Measurements from ENCODE around the gene SUN1. TPM values are rescaled to one million over a fixed set of nuclear protein-coding genes. Genes with fewer than 3 reads are reported as not detected.

The SUN1 gene
- total RNA-seq, 2 experiments from 2014 or later, result 41.4 to 46.3 TPM

DNA sequence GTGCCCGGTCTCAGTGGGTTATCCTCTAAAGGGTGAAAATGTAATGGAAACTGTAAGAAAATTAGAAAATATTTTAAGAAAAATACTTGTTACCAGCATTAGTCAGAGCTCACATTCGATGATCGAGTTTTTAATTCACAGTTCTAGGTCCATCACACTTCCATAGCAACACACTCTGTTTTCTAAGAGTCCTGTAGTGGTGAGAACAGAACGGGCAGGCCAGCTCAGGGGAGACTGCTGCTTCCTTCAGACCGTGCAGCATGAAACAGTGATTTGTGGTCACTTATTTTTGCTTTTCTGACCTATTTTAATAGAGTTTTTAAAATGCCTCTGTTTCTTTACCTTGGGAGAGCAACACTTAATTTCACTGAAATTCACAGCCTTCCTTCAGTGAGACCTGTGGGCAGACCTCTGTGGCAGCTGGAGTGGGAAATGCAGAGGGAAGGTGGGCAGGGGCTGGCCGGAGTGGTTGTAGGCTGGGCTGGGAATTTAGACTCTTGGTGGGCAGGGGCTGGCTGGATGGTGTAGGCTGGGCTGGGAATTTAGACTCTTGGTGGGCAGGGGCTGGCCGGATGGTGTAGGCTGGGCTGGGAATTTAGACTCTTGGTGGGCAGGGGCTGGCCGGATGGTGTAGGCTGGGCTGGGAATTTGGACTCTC is 1.5 kb downstream of the SUN1 start:
- ATAC-seq (no peak), DNase-seq (no peak)
- no peak overlapping the region for H3K4me3 Mint-ChIP-seq
- H3K27ac Mint-ChIP-seq, result no peak overlapping the region
- CTCF ChIA-PET, result interaction anchor here (1.0 to 2.6 kb wide), 6 partner anchors 12 to 159 kb away, joined by 3 to 12 read pairs (median 4); no protein-coding TSS in a partner anchor
- H3K27me3 Mint-ChIP-seq, result no peaks in the 10 kb centered on the region
- no peaks in the 10 kb centered on the region for H3K9me3 Mint-ChIP-seq (ENCODE audit: low read depth)
- peaks cover 5% of the 10 kb centered on the region for H3K36me3 Mint-ChIP-seq
- peaks cover 29% of the 10 kb centered on the region for H3K4me1 Mint-ChIP-seq

DNA sequence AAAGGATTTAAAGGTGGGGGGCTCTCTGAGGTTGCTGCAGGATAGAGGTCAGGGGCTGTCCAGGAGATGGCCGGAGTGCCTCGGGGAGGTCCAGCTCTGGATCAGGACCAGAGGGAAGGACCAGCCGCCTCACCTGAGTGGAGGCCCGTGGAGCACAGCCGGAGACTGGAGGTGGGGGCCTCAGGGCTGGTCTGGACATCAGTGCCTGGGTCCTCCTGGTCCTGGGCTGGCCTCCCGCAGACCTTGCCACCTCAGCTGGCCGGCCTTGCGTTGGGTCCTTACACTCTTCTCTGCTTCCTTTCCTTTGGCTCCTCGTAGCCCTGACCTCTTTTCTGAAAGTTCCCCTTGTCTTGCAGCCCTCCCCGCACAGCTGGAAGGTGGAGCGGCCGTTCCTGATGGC is 2.0 kb downstream of the SUN1 start:
- H3K27me3 Mint-ChIP-seq, result no peaks in the 10 kb centered on the region
- no peak overlapping the region for H3K4me3 Mint-ChIP-seq
- CTCF ChIA-PET, result interaction anchor here (1.6 kb wide), 1 partner anchor 159 kb away, joined by 3 read pairs; no protein-coding TSS in a partner anchor
- no peak for DNase-seq
- H3K4me1 Mint-ChIP-seq, result peaks cover 29% of the 10 kb centered on the region
- H3K27ac Mint-ChIP-seq, result no peak overlapping the region
- H3K9me3 Mint-ChIP-seq (ENCODE audit: low read depth), result no peaks in the 10 kb centered on the region
- no peak for ATAC-seq
- peaks cover 7% of the 10 kb centered on the region for H3K36me3 Mint-ChIP-seq

DNA sequence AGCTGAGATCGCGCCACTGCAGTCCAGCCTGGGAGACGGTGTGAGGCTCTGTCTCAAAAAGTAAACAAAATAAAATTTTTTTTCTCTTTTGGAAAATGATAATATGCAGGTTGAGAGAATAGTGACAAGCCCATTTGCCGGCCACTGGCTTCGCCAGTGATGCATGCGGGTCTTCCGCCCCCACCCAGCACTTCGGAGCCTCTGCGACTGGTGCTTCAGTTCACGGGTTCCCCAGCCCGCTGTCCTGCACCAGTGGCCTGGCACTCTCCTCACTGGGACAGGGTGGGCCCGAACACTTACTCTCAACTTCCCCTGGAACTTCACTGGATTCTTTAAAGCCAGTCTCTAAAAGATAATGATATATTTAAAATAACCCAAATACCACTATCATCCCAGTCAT is 2.7 kb downstream of the SUN1 start:
- Mint-ChIP-seq H3K36me3 (peaks cover 10% of the 10 kb centered on the region), H3K4me3 (no peak overlapping the region), H3K27ac (no peak overlapping the region), H3K9me3 (ENCODE audit: low read depth) (no peaks in the 10 kb centered on the region), H3K4me1 (peaks cover 29% of the 10 kb centered on the region), H3K27me3 (no peaks in the 10 kb centered on the region)
- ATAC-seq (no peak), DNase-seq (no peak)
- CTCF ChIA-PET, result no interaction called here

DNA sequence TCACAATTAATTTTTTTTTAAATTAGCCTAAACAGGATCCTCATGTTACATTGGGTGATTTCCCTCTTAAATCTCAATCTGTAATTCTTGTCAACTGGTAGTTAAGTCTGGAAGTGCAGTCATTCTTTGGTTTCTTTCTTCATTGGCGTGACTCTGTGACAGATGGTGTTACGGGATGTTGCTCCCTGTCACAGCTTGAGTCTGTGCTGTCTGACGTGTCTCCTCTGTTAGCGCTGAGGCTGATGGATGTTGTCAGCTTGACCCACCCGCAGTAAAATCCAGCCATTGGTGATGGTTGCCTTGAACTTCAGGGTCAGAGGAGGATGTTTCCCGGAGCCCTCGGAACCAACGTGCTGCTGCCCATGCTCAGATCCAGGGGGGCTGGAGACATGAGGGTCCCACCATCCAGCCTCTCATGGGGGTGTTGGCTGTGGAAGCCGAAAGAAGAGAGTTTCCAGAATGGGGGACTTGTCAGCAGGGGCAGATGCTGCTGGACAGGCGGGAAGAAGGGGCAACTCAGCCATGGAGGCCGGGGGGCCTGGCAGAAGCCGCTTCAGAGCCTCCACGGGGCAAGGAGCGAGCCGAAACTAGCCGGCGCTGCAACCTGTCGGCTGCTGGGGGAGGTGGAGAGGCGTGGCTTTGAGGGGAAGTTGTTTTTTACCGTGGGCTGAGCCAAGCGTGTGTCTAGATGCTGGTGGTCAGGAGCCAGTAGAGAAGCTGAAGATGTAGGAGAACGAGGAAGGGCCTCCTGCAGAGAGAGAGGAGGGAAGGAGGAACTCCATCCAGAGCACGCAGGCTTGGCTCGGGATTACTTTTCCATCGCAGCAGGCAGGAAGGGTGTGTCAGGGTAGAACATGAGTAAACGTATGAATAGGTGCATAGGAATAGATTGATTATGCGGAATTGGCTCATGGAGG is 3.5 kb downstream of the SUN1 start:
- no peak for DNase-seq
- CTCF ChIA-PET, result interaction anchor here (0.9 kb wide), 1 partner anchor 40 kb away, joined by 5 read pairs; the partner anchor contains the start of gene GET4
- Mint-ChIP-seq H3K36me3 (peaks cover 10% of the 10 kb centered on the region), H3K4me3 (no peak overlapping the region), H3K27me3 (no peaks in the 10 kb centered on the region), H3K27ac (no peak overlapping the region), H3K4me1 (peaks cover 23% of the 10 kb centered on the region), H3K9me3 (ENCODE audit: low read depth) (no peaks in the 10 kb centered on the region)
- ATAC-seq, result no peak

DNA sequence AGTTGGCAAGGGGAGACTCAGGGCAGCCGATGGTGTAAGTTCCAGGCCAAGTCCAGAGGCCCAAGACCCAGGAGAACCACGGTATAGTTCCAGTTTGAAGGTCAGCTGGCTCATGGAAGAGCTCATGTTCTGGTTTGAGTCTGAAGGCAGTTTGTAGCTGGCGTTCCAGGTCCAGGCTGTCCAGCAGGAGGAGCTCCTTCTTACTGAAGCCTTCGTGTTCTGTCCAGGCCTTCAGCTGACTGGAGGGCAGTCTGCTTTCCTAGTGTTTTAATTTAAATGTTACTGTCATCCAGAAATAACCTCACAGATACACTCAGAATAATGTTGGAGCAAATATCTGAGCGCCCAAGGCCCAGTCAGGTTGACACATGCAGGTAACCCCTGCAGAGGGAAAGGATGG is 4.2 kb downstream of the SUN1 start:
- CTCF ChIA-PET, result interaction anchor here (0.9 kb wide), 1 partner anchor 39 kb away, joined by 5 read pairs; the partner anchor contains the start of gene GET4
- Mint-ChIP-seq H3K9me3 (ENCODE audit: low read depth) (no peaks in the 10 kb centered on the region), H3K4me1 (peaks cover 18% of the 10 kb centered on the region), H3K27ac (no peak overlapping the region), H3K4me3 (no peak overlapping the region), H3K36me3 (peaks cover 10% of the 10 kb centered on the region), H3K27me3 (no peaks in the 10 kb centered on the region)
- no peak for DNase-seq
- no peak for ATAC-seq

DNA sequence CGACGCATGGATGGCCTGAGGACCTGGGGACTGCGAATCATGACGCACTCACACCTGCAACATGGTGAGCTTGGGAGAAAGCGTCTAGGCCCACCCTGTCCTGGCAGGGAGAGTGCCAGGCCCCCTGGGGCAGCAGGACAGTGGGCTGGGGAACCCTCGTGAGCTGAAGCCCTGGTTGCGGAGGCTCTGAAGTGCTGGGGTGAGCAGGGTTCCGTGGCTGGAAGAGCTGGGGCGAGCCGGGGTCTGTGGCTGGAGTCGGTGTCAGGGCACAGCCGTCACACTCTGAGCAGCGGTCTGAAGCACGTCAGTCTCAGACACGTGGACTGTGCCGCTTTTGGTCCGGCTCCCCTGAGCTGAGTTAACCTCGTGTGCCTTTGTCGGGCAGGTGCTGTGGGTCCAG is 4.7 kb downstream of the SUN1 start:
- no peak overlapping the region for H3K27ac Mint-ChIP-seq
- peaks cover 12% of the 10 kb centered on the region for H3K4me1 Mint-ChIP-seq
- ATAC-seq (no peak), DNase-seq (no peak)
- H3K27me3 Mint-ChIP-seq, result no peaks in the 10 kb centered on the region
- H3K9me3 Mint-ChIP-seq (ENCODE audit: low read depth), result no peaks in the 10 kb centered on the region
- H3K4me3 Mint-ChIP-seq, result no peak overlapping the region
- peaks cover 11% of the 10 kb centered on the region for H3K36me3 Mint-ChIP-seq
- CTCF ChIA-PET, result no interaction called here

DNA sequence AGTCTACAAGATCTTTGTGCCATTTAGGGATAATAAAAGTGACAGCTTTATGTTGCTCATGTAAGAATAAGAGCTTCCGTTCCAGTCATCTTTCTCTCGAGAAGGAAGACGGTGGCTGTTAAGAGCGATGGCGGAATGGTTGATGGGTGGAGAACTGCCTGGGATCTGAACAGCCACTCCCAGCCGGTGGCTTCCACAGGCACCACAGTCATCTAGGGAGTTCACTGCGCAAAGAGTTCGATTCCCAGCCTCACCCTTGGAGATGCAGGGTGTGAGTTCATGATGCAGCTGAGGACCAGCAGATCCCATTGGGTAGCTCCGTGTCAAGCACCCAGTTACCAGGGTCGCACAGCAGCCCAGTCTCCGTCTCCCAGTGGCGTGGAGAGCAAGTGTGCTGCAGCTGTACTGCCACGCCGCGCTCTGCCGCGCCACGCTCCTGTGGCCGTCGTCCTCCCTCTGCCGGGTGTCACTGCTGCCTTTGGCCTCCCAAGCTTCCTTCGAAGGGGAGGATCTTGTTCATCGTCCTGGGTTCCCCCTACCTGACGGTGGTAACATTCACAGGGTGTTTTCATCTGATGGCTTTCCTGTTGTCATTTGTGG is 7.8 kb downstream of the SUN1 start:
- H3K36me3 Mint-ChIP-seq, result peaks cover 8% of the 10 kb centered on the region
- no peak overlapping the region for H3K27ac Mint-ChIP-seq
- no peaks in the 10 kb centered on the region for H3K27me3 Mint-ChIP-seq
- no peaks in the 10 kb centered on the region for H3K4me1 Mint-ChIP-seq
- DNase-seq (no peak), ATAC-seq (no peak)
- CTCF ChIA-PET, result no interaction called here
- no peak overlapping the region for H3K4me3 Mint-ChIP-seq
- H3K9me3 Mint-ChIP-seq (ENCODE audit: low read depth), result no peaks in the 10 kb centered on the region

DNA sequence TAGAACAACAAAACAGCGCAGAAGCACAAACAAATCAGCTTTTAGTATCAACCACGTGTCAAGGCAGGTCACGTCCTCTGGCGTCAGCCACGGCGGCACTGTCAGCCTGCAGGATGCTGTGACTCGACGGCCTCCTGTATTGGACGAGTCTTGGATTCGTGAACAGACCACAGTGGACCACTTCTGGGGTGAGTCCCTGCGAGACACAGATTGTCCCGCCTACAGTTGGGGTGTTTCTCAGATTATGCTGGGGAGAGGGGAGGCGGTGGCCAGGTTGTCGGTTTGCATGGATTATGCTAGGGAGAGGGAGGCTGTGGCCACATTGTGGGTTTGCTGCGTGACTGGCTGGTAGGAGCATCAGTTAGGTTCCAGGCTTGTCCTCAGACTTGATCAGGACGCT is 9.7 kb downstream of the SUN1 start:
- Mint-ChIP-seq H3K27ac (no peak overlapping the region), H3K9me3 (ENCODE audit: low read depth) (no peaks in the 10 kb centered on the region), H3K36me3 (peaks cover 12% of the 10 kb centered on the region), H3K4me1 (no peaks in the 10 kb centered on the region), H3K4me3 (no peak overlapping the region), H3K27me3 (no peaks in the 10 kb centered on the region)
- ATAC-seq (no peak), DNase-seq (no peak)
- CTCF ChIA-PET, result interaction anchor here (1.0 to 1.2 kb wide), 2 partner anchors 24 to 33 kb away, joined by 3 read pairs; no protein-coding TSS in a partner anchor

DNA sequence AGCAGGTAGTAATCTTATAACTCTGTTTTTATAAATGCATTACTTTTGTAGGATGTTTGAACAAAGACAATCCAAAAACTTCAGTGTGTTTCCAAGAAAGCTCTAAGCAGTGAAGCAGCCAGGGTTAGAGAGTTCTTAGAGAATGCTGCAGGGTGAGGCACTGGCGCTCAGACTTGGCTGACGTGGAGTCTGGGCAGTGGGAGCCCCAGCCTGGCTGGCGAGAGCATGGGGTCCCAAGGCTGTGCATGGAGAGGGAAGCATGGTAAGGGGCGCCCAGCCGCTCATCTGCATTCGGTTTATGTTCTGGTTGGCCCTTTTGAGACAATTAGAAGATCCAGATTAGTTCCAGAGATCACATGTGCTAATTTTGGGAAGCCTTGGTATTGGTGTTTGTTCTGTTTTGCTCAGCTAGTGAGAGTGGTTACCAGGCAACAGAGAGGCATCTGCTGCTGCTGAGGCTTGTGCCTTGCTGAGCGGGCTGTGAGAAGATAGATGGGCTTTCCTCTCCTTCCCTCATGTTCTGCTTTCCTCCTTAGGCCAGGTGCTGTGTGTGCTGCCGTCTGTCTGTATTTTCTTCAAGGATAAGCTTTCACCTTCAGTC is 10.3 kb downstream of the SUN1 start:
- Mint-ChIP-seq H3K27me3 (no peaks in the 10 kb centered on the region), H3K9me3 (ENCODE audit: low read depth) (no peaks in the 10 kb centered on the region), H3K4me3 (no peak overlapping the region), H3K4me1 (no peaks in the 10 kb centered on the region), H3K27ac (no peak overlapping the region), H3K36me3 (peaks cover 12% of the 10 kb centered on the region)
- CTCF ChIA-PET, result interaction anchor here (1.2 kb wide), 1 partner anchor 33 kb away, joined by 3 read pairs; no protein-coding TSS in a partner anchor
- DNase-seq (no peak), ATAC-seq (no peak)

DNA sequence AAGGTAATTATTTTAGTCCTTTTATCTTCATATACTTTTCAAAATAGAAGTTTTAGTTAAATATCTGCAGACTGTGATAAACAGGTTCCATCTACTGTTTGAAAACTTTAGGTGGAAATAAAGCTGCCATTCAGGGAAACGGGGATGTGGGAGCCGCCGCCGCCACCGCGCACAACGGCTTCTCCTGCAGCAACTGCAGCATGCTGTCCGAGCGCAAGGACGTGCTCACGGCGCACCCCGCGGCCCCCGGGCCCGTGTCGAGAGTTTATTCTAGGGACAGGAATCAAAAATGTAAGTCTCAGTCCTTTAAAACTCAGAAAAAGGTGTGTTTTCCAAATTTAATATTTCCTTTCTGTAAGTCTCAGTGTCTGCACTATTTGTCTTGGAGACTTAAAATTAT is 11.0 kb downstream of the SUN1 start:
- H3K27ac Mint-ChIP-seq, result no peak overlapping the region
- DNase-seq, result no peak
- no peaks in the 10 kb centered on the region for H3K27me3 Mint-ChIP-seq
- CTCF ChIA-PET, result interaction anchor here (1.2 kb wide), 1 partner anchor 32 kb away, joined by 3 read pairs; no protein-coding TSS in a partner anchor
- H3K4me3 Mint-ChIP-seq, result no peak overlapping the region
- H3K4me1 Mint-ChIP-seq, result no peaks in the 10 kb centered on the region
- ATAC-seq, result no peak
- H3K36me3 Mint-ChIP-seq, result peaks cover 13% of the 10 kb centered on the region
- H3K9me3 Mint-ChIP-seq (ENCODE audit: low read depth), result no peaks in the 10 kb centered on the region

DNA sequence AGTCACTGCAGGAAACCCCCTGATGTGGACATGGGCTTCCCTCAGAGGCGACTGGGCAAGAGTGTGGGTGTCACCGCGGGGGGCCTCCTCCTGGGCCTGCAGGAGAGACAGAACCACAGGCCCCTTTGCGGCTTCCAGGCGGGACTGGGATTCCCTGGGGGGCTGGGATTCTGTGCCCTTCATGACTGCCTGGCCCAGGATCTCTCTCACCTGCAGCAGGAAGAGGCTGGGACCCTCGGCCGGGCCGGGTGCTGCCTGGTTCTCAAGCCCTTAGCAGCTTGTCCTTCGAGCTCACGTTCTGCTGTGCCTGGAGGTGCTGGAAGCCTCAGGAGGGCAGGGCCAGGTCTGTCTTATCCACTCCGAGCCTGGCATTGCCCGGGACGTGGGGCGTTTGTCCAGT is 11.8 kb downstream of the SUN1 start:
- H3K27ac Mint-ChIP-seq, result no peak overlapping the region
- DNase-seq, result no peak
- H3K4me1 Mint-ChIP-seq, result no peaks in the 10 kb centered on the region
- CTCF ChIA-PET, result no interaction called here
- H3K36me3 Mint-ChIP-seq, result peaks cover 16% of the 10 kb centered on the region
- no peak for ATAC-seq
- H3K27me3 Mint-ChIP-seq, result no peaks in the 10 kb centered on the region
- H3K9me3 Mint-ChIP-seq (ENCODE audit: low read depth), result no peaks in the 10 kb centered on the region
- no peak overlapping the region for H3K4me3 Mint-ChIP-seq

DNA sequence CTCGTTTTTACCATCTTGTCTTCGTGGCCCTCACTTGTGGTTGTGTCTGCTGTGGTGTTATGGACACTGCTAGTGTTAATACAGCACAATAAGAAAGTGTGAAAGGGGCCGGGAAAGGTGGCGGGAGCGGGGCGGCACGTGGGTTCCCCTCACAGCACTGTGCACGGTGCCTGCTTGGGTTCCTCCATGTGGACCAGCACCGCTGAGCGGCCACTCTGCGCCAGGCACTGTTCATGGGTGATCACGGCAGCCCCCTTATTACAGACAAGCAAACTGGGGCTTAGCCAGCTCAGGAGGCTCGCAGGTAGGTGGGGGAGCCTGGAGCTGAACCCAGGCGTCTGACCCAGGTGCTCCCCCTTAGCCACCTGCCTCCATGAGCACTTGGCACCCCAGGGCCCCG is 12.2 kb downstream of the SUN1 start:
- Mint-ChIP-seq H3K27ac (no peak overlapping the region), H3K4me1 (no peaks in the 10 kb centered on the region), H3K9me3 (ENCODE audit: low read depth) (no peaks in the 10 kb centered on the region), H3K27me3 (no peaks in the 10 kb centered on the region), H3K4me3 (no peak overlapping the region), H3K36me3 (peaks cover 17% of the 10 kb centered on the region)
- CTCF ChIA-PET, result no interaction called here
- DNase-seq (no peak), ATAC-seq (no peak)

DNA sequence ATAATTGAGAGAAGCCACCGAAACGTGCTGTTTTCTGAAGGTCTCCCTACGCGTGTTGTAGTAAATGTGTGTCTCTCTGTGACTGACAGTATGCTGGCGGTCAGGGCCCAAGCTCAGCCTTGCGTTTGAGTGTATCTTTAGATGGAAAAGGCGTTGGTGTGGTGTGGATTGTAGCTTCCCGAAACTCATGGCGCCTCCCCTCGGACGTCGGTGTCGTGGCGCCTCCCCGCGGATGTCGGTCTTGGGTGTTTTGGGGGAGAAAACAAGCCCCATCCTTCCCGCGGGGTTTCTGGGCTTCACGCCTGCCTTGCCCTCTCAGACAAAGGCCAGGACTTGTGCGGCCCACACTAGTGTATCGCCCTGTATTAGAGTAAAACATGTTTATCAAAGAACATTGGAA is 12.8 kb downstream of the SUN1 start:
- Mint-ChIP-seq H3K27me3 (no peaks in the 10 kb centered on the region), H3K36me3 (peaks cover 18% of the 10 kb centered on the region), H3K9me3 (ENCODE audit: low read depth) (no peaks in the 10 kb centered on the region), H3K4me3 (no peak overlapping the region), H3K27ac (no peak overlapping the region), H3K4me1 (no peaks in the 10 kb centered on the region)
- no peak for DNase-seq
- ATAC-seq, result no peak
- CTCF ChIA-PET, result no interaction called here
